OCI-LY3 (cell line): Measurements from ENCODE around the gene PIP5K1C.
A peak's percentile ranks its signal among the peaks of the same experiment; 100 is the strongest.

ENCODE experiments used
- H2AFZ ChIP-seq: fragments of 200-600, 300-600 bp; shearing (Covaris generic); 2 replicates; pipeline ENCODE4 v1.6.0; 2014; ENCODE audit warnings: antibody characterized with exemption, low read depth, low read length
- H3K27ac ChIP-seq: fragments of 200-600, 300-600 bp; sonication (generic); 2 replicates; pipeline ENCODE4 v1.5.1; 2014; ENCODE audit warnings: mild to moderate bottlenecking, low read length, moderate library complexity, mixed read lengths
- H3K27me3 ChIP-seq: fragments of 200-600, 300-600 bp; sonication (generic); 2 replicates; pipeline ENCODE4 v1.6.1; 2014; ENCODE audit warnings: low read depth, low read length, mixed read lengths
- H3K36me3 ChIP-seq: fragments of 200-600, 300-600 bp; sonication (generic); replicated peaks from 2 replicates; pipeline ENCODE3; 2014; ENCODE audit warnings: low read depth, low read length, mixed read lengths
- H3K4me1 ChIP-seq: fragments of 300-600, 200-600 bp; sonication (generic); 2 replicates; pipeline ENCODE4 v1.6.1; 2014; ENCODE audit warnings: low read length, mixed read lengths
- H3K4me2 ChIP-seq: fragments of 200-600, 300-600 bp; sonication (generic); 2 replicates; pipeline ENCODE4 v1.6.1; 2014; ENCODE audit warnings: low read length, mixed read lengths
- H3K4me3 ChIP-seq: fragments of 300-600, 200-600 bp; sonication (generic); 2 replicates; pipeline ENCODE4 v1.5.1; 2014; ENCODE audit warnings: antibody characterized with exemption, mild to moderate bottlenecking, low read length, moderate library complexity
- H3K79me2 ChIP-seq: fragments of 300-600, 200-600 bp; shearing (Covaris generic); 2 replicates; pipeline ENCODE4 v1.6.1; 2014; ENCODE audit warnings: mild to moderate bottlenecking, low read length, mixed read lengths
- H3K9ac ChIP-seq: fragments of 300-600, 200-600 bp; shearing (Covaris generic); 2 replicates; pipeline ENCODE4 v1.6.0; 2014; ENCODE audit warnings: mild to moderate bottlenecking, low read length, moderate library complexity
- H3K9me3 ChIP-seq: fragments of 200-600, 300-600 bp; shearing (Covaris generic); 2 replicates; pipeline ENCODE4 v1.6.1; 2014; ENCODE audit warnings: low read length, mixed read lengths; ENCODE audit not compliant: insufficient read depth
- H4K20me1 ChIP-seq: fragments of 200-600, 300-600 bp; sonication (generic); 2 replicates; pipeline ENCODE4 v1.6.1; 2016; ENCODE audit warnings: low read length, mixed read lengths; ENCODE audit not compliant: insufficient read depth
- CTCF ChIP-seq: fragments of 200-600, 300-600 bp; sonication (generic); IDR thresholded peaks from 2 replicates; pipeline ENCODE4 v1.5.1; 2014; ENCODE audit warnings: antibody characterized with exemption, low read length, low read depth
- EZH2phosphoT487 ChIP-seq: fragments of 200-600 bp; shearing (Covaris generic); IDR thresholded peaks from 2 replicates; pipeline ENCODE4 v1.6.1; 2018; ENCODE audit warnings: antibody characterized with exemption, mixed run types, low read depth

The PIP5K1C gene

GRCh38 chr19:3665681-3666544, 34.4 kb downstream of the PIP5K1C start:
- Histone ChIP-seq H3K27me3 (no peaks in the 10 kb centered on the region), H3K79me2 (no peaks in the 10 kb centered on the region; the same call in none of the 2 replicates), H3K36me3 (peaks cover 30% of the 10 kb centered on the region), H3K9me3 (no peaks in the 10 kb centered on the region), H3K4me3 (peak overlapping the region; percentile 32), H3K27ac (peak overlapping the region; percentile 32), H3K9ac (peak overlapping the region; percentile 34; the same call in 1 of the 2 replicates), H4K20me1 (peaks cover 63% of the 10 kb centered on the region), H2AFZ (no peak overlapping the region), H3K4me2 (peak overlapping the region; percentile 73), H3K4me1 (peaks cover 19% of the 10 kb centered on the region)
- TF ChIP-seq EZH2phosphoT487 = no peak
- TF ChIP-seq CTCF = peak; percentile 96

DNA sequence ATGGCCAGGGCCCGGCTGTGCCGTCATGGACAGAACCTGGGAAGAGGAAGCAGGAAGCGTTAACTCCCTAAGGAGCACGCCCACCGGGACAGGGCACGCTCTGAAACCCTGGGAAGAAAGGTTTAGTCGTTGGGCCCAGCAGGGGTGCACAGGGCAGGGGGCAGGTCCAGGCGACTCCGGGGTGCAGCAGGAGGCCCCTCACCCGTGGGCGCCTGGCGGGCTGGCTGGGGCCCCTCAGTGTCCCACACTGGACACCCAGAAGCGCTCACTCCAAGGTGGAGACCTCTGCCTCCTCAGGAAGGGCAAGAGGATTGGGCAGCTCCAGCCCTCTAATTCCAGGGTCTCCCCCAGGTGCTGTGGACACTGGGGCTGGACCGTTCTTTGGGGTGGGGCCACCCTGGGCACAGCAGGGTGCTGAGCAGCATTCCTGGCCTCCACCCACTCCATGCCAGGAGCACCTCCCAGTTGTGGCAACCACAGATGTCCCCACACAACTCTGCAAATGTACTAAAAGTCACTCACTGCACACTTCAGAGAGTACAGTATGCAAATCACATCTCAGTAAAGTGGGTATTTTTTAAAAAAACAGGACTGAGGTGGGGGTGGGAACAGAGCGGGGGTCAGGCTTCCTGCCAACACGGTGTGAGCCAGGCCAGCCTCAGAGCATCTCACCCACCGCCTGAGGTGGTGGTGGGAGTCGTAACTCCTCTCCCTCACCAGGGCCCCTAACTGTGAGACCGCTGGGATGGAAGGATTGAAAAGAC, 35.2 kb downstream of the PIP5K1C start:
- H3K9me3 ChIP-seq = no peaks in the 10 kb centered on the region
- H3K27ac ChIP-seq = peak overlapping the region; percentile 32
- no peaks in the 10 kb centered on the region for H3K27me3 ChIP-seq
- TF ChIP-seq EZH2phosphoT487 (no peak), CTCF (no peak)
- H3K36me3 ChIP-seq = peaks cover 36% of the 10 kb centered on the region
- no peaks in the 10 kb centered on the region; the same call in 1 of the 2 replicates for H3K79me2 ChIP-seq
- peak overlapping the region; percentile 73 for H3K4me2 ChIP-seq
- peaks cover 19% of the 10 kb centered on the region for H3K4me1 ChIP-seq
- no peak overlapping the region for H2AFZ ChIP-seq
- peak overlapping the region; percentile 34; the same call in 1 of the 2 replicates for H3K9ac ChIP-seq
- H3K4me3 ChIP-seq = peak overlapping the region; percentile 32
- H4K20me1 ChIP-seq = peaks cover 57% of the 10 kb centered on the region

- peaks cover 47% of the 10 kb centered on the region for H4K20me1 ChIP-seq
- TF ChIP-seq EZH2phosphoT487 = no peak
- no peak for TF ChIP-seq CTCF
- no peak overlapping the region for H3K9ac ChIP-seq
- H3K4me2 ChIP-seq = no peak overlapping the region
- H2AFZ ChIP-seq = no peak overlapping the region
- H3K9me3 ChIP-seq = no peaks in the 10 kb centered on the region
- peaks cover 46% of the 10 kb centered on the region for H3K36me3 ChIP-seq
- H3K4me1 ChIP-seq = peaks cover 19% of the 10 kb centered on the region
- no peaks in the 10 kb centered on the region for H3K27me3 ChIP-seq
- H3K4me3 ChIP-seq = no peak overlapping the region
- H3K79me2 ChIP-seq = no peaks in the 10 kb centered on the region
- H3K27ac ChIP-seq = no peak overlapping the region
Observed at GRCh38 chr19:3663838-3664237, 36.4 kb downstream of the PIP5K1C start.
